Suprapubic skin (tissue), 4 donors: Measurements from ENCODE around the gene KRTAP19-8. TPM values are rescaled to one million over a fixed set of nuclear protein-coding genes. Genes with fewer than 3 reads are reported as not detected.

Experiments used
- DNase-seq, 2 donors: peaks; one replicate each; pipeline ENCODE4 v3.0.0-alpha.2; 2019; ENCODE audit warnings: low spot score in 2 of 2
- H3K27ac ChIP-seq: fragments of 200-600 bp; sonication (generic); one replicate; pipeline ENCODE4 v1.5.1; 2019
- H3K27me3 ChIP-seq: fragments of 200-600 bp; sonication (generic); one replicate; pipeline ENCODE4 v1.5.1; 2019
- H3K36me3 ChIP-seq: fragments of 200-600 bp; sonication (generic); one replicate; pipeline ENCODE4 v1.5.1; 2019
- H3K4me1 ChIP-seq: fragments of 200-600 bp; sonication (generic); one replicate; pipeline ENCODE4 v1.5.1; 2019
- H3K4me3 ChIP-seq: fragments of 200-600 bp; sonication (generic); one replicate; pipeline ENCODE4 v1.5.1; 2019; ENCODE audit warnings: mild to moderate bottlenecking
- H3K9me3 ChIP-seq: fragments of 200-600 bp; sonication (generic); one replicate; pipeline ENCODE4 v1.5.1; 2019
- CTCF ChIP-seq, 2 donors: fragments of 200-600 bp in 1 of 2; fragments of 450-650 bp in 1 of 2; sonication (generic) in 1 of 2; IDR thresholded peaks; one replicate each; pipeline ENCODE4 v1.5.1; 2016 to 2019; ENCODE audit warnings: antibody characterized with exemption in 2 of 2, mild to moderate bottlenecking in 1 of 2, moderate library complexity in 1 of 2
- EP300 ChIP-seq: sonication (generic); formaldehyde crosslinking; IDR thresholded peaks from one replicate; pipeline ENCODE4 v1.6.1; 2017; ENCODE audit warnings: antibody characterized with exemption
- POLR2A ChIP-seq, 2 donors: fragments of 450-650 bp; IDR thresholded peaks; one replicate each; pipeline ENCODE4 v1.6.1; 2017; ENCODE audit warnings: antibody characterized with exemption in 2 of 2, mild to moderate bottlenecking in 2 of 2, moderate library complexity in 2 of 2
- POLR2AphosphoS5 ChIP-seq, 3 donors: sonication (generic); formaldehyde crosslinking; IDR thresholded peaks; one replicate each; pipeline ENCODE4 v1.6.1; 2017; ENCODE audit warnings: antibody characterized with exemption in 3 of 3
- WGBS: methylation state at CpG from one replicate; pipeline ENCODE4 v1.1.5; 2018; 5-methylcytosine and 5-hydroxymethylcytosine counted together
- total RNA-seq, 4 donors: library from RNA; depleted of rRNA; stranded (reverse); fragments of >200 nt; gene quantifications; one replicate each; pipeline ENCODE4 v1.1.0, GENCODE V29; 2016

The KRTAP19-8 gene
- total RNA-seq, 4 donors from 2014 or later, result not detected

- Histone ChIP-seq H3K4me3 (no peak overlapping the region), H3K9me3 (no peaks in the 10 kb centered on the region), H3K4me1 (no peaks in the 10 kb centered on the region), H3K36me3 (no peaks in the 10 kb centered on the region), H3K27ac (no peak overlapping the region), H3K27me3 (no peaks in the 10 kb centered on the region)
- whole genome bisulfite sequencing, result 91% methylated on average over 6 of the region's 6 CpGs
- TF ChIP-seq POLR2AphosphoS5 (IDR thresholded peaks at IDR 0.05), result no peak
- TF ChIP-seq EP300, result no peak
- no peak for TF ChIP-seq CTCF (IDR thresholded peaks at IDR 0.05)
- TF ChIP-seq POLR2A (IDR thresholded peaks at IDR 0.05), result no peak
- DNase-seq, result no peak
These were observed 37.6 kb upstream of the KRTAP19-8 start for GRCh38 chr21:31075848-31076247.

GRCh38 chr21:31072533-31072932 is 34.3 kb upstream of the KRTAP19-8 start:
- no peak overlapping the region for H3K4me3 ChIP-seq
- no peak overlapping the region for H3K27ac ChIP-seq
- H3K9me3 ChIP-seq, result no peaks in the 10 kb centered on the region
- H3K27me3 ChIP-seq, result no peaks in the 10 kb centered on the region
- H3K4me1 ChIP-seq, result no peaks in the 10 kb centered on the region
- no peak for DNase-seq
- TF ChIP-seq POLR2AphosphoS5 (IDR thresholded peaks at IDR 0.05) (no peak), EP300 (no peak), POLR2A (IDR thresholded peaks at IDR 0.05) (no peak), CTCF (IDR thresholded peaks at IDR 0.05) (no peak)
- H3K36me3 ChIP-seq, result no peaks in the 10 kb centered on the region
- 55% methylated on average over 4 of the region's 4 CpGs for WGBS

GRCh38 chr21:31064803-31065202 is 26.5 kb upstream of the KRTAP19-8 start:
- Histone ChIP-seq H3K36me3 (no peaks in the 10 kb centered on the region), H3K27me3 (no peaks in the 10 kb centered on the region), H3K27ac (no peak overlapping the region), H3K4me1 (no peaks in the 10 kb centered on the region), H3K4me3 (no peak overlapping the region), H3K9me3 (no peaks in the 10 kb centered on the region)
- no peak for DNase-seq
- WGBS, result 67% methylated on average over 3 of the region's 3 CpGs
- no peak for TF ChIP-seq CTCF (IDR thresholded peaks at IDR 0.05)
- no peak for TF ChIP-seq POLR2A (IDR thresholded peaks at IDR 0.05)
- TF ChIP-seq POLR2AphosphoS5 (IDR thresholded peaks at IDR 0.05), result no peak
- TF ChIP-seq EP300, result no peak

GRCh38 chr21:31052489-31053142 is 14.3 kb upstream of the KRTAP19-8 start:
- Histone ChIP-seq H3K27me3 (no peaks in the 10 kb centered on the region), H3K9me3 (no peaks in the 10 kb centered on the region), H3K27ac (no peak overlapping the region), H3K4me3 (no peak overlapping the region), H3K4me1 (no peaks in the 10 kb centered on the region), H3K36me3 (no peaks in the 10 kb centered on the region)
- no peak for TF ChIP-seq POLR2A (IDR thresholded peaks at IDR 0.05)
- TF ChIP-seq CTCF (IDR thresholded peaks at IDR 0.05), result no peak
- no peak for TF ChIP-seq POLR2AphosphoS5 (IDR thresholded peaks at IDR 0.05)
- TF ChIP-seq EP300, result no peak
- 91% methylated on average over 5 of the region's 5 CpGs for WGBS
- no peak for DNase-seq

- TF ChIP-seq POLR2AphosphoS5 (IDR thresholded peaks at IDR 0.05), result no peak
- no peak for TF ChIP-seq CTCF (IDR thresholded peaks at IDR 0.05)
- no peak for TF ChIP-seq EP300
- no peak for TF ChIP-seq POLR2A (IDR thresholded peaks at IDR 0.05)
- Histone ChIP-seq H3K9me3 (no peaks in the 10 kb centered on the region), H3K4me3 (no peak overlapping the region), H3K4me1 (no peaks in the 10 kb centered on the region), H3K27me3 (no peaks in the 10 kb centered on the region), H3K36me3 (no peaks in the 10 kb centered on the region), H3K27ac (no peak overlapping the region)
- no peak for DNase-seq
- WGBS, result 83% methylated on average over 3 of the region's 3 CpGs
These were observed 12.4 kb upstream of the KRTAP19-8 start for GRCh38 chr21:31050577-31051157.
